ENCODE data around the gene ZNF428.

GRCh38 chr19:43634506-43634871, 15.1 kb upstream of the ZNF428 start:
- no peak for TF ChIP-seq MXI1 (IDR thresholded peaks at IDR 0.05; ENCODE audit: borderline replicate concordance, low read depth, low read length)
- no peak for TF ChIP-seq BHLHE40 (IDR thresholded peaks at IDR 0.05; ENCODE audit: low read depth, low read length)
- TF ChIP-seq SMC3 (IDR thresholded peaks at IDR 0.05; ENCODE audit: low read depth, low read length), result no peak
- no peak for TF ChIP-seq CTCF (conservative IDR thresholded peaks at IDR 0.05; ENCODE audit: low read depth, low read length)
- TF ChIP-seq MAZ (IDR thresholded peaks at IDR 0.05; ENCODE audit: borderline replicate concordance, low read depth, low read length), result no peak
- no peak for TF ChIP-seq CEBPB (IDR thresholded peaks at IDR 0.05; ENCODE audit: low read depth, low read length)
- TF ChIP-seq USF2 (IDR thresholded peaks at IDR 0.05; ENCODE audit: low read depth, low read length), result no peak
- no peak for TF ChIP-seq NFE2L2 (IDR thresholded peaks at IDR 0.05; ENCODE audit: low read depth, low read length)

Measured in IMR-90 (cell line).